CD1c-positive myeloid dendritic cell (primary cell): ENCODE measurements around the gene MEIG1.
"Not testable (repeated sequence)": the region's sequence is repeated elsewhere in the genome, so short reads cannot be mapped to it uniquely, and the experiment has no call there.

ENCODE experiments used
- DNase-seq: peaks from one replicate; pipeline ENCODE4 v3.0.0-alpha.2; 2016; ENCODE audit errors: extremely low spot score

The MEIG1 gene

GRCh38 chr10:14954934-14955333 is 4.3 kb upstream of the MEIG1 start:
- DNase-seq, result no peak

- DNase-seq, result no peak
Measured at GRCh38 chr10:14958872-14959220, 342 bp upstream of the MEIG1 start.

DNA sequence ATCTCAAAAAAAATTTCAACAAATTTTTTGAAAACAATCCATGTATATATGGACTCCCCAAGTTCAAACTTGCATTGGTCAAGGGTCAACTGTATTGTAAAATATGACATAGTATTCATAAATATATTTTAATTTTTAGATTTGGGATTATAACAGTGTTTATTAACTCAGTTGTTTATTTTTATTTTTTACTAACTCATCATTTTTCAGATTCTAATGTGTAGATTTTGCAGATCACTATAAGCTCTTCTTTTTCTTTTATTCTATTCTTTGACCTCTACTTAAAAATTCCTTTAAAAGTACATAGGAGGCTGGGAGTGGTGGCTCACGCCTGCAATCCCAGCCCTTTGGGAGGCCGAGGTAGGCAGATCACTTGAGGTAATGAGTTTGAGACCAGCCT is 8.7 kb downstream of the MEIG1 start:
- no peak for DNase-seq

- DNase-seq, result peak; percentile 40
Measured at GRCh38 chr10:14971867-14972448, 12.8 kb downstream of the MEIG1 start.

DNA sequence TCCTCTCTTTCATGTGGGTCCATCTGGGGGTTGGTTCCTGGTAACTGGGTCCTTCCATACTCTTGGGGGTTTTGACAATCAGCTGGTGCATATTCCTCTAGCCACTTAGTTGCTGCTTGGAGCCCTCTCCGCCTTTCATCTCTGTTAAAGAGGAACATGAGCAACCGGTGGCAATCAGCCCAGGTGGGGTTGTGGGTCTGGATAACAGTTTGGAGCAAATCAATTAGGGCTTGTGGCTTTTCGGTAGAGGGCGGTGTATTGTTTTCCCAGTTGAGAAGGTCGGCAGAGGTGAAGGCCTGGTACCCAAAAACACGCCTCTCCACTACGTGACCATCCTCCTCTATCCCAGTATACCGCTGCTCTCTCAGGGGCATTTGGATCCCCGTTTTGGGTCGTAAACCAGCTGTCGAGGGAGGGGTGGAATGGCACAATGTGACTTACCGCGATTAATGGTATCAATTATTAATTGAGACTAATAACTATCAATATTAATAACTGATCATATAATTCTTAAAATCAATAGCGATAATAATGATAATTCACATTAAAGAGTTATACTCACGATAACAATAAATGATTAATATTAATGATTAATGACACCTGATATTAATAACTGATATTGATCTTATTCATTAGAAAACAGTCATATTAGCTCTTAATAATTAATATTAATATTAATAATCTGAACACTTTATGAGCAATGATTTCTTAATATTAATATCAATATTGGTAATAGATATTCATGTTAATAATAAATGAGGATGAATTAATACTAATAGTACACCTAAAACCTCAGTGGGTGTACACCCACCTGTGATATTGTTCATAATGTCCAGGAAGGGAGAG is 15.2 kb downstream of the MEIG1 start:
- not testable (repeated sequence) for DNase-seq

DNA sequence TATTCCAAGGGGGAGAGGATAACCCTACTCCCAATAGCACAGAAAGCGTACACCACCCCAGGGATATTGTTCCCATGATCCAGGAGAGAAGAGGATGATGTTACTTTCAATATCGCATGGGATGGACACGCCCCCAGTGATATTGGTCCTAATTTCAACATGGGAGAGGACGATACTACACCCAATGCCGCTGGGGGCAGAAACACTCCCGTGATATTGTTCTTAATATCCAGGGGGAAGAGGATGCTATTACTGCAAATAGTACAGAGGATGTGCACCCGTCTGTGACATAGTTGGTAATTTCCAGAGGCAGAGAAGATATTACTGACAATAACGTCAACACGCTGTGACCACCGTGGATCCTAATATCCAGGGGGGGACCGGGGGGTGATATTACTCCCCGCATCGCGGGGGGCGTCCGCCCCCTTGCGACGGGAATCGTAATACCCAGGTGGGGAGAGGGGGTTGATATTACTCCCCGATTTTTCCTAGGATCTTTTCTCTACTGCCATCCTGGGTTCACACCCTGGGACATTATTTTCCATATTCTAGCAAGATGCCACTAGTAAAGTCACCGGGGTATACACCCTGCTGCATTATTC is 16.6 kb downstream of the MEIG1 start:
- DNase-seq, result no peak

- no peak for DNase-seq
Measured at GRCh38 chr10:14982744-14983143, 23.6 kb downstream of the MEIG1 start.

DNA sequence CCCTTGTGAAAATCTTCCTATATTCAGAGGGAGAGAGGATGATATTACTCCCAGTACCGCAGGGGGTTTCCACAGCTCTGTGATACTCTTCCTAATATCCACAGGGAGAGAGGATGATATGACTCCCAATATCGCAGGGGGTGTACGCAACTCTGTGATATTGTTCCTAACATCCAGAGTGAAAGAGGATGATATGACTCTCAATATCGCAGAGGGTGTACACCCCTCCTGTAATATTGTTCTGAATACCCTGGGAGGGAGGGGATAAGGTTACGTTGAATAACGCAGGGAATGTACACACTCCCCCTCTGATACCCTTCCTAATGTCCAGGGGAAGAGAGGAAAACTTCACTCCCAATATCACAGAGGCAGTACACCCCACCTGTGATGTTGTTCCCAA is 30.4 kb downstream of the MEIG1 start:
- DNase-seq, result not testable (repeated sequence)

GRCh38 chr10:14991035-14991749 is 32.0 kb downstream of the MEIG1 start:
- not testable (repeated sequence) for DNase-seq

DNA sequence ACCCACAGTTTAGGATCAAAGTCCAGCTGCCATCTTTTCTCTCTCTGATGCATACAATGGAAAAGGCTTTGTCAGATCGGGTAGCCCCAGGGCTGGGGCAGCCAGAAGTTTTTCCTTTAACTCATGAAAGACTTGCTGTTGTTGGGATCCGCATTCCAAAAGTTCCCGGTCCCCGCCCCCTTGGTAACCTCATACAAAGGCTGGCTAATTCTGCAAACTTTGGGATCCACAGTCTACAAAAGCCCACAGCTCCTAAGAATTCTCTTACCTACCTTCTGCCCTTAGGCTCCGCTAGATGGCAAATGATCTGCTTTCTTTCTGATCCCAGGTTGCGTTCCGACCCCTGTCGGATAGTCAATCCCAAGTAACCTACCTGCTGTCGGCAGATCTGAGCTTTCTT is 33.1 kb downstream of the MEIG1 start:
- not testable (repeated sequence) for DNase-seq

DNA sequence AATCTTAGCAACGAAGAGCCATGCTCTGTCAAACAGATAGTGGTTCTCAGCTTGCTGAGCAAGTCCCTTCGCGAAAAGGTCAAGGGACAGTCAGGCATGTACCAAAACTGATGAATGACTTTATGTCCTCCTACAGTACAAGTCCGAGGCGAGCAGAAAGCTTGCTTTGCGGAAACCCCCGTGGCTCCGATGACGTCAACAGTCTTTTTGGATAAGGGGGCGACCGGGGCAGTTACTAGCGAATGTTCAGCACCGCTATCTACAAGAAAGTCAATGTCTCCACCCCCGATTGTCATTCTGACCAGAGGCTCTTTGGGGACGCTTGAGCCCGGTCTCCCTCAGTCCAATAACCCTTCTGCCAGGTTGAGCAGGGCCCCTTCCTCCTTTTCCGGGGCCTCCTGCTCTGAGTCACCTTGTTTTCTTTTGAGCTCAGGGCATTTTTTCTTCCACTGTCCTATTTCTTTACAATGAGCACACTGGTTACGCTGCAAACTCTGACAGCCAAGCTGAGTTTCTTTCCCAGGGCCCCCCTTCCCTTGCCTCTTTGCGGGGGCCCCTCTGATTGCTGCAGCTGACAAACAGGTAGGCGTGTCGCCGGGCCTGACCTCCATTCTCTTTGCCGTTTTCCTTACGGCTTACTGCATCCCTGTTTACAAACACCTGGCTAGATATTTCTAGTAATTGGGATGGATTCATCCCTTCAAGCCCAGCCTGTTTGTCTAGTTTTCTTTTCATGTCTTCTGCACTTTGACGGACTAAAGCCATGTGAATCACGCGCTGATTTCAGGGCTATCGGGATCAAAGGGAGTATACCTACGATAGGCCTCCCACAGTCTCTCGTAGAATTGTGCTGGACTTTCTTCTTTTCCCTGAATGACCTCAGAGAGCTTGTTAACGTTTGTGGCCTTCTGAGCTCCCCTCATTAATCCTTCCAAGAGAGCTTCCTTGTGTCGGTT is 34.6 kb downstream of the MEIG1 start:
- DNase-seq, result not testable (repeated sequence)

GRCh38 chr10:14995964-14996565 is 36.9 kb downstream of the MEIG1 start:
- no peak for DNase-seq

- DNase-seq, result not testable (repeated sequence)
Measured at GRCh38 chr10:15013530-15013929, 54.3 kb downstream of the MEIG1 start.

DNA sequence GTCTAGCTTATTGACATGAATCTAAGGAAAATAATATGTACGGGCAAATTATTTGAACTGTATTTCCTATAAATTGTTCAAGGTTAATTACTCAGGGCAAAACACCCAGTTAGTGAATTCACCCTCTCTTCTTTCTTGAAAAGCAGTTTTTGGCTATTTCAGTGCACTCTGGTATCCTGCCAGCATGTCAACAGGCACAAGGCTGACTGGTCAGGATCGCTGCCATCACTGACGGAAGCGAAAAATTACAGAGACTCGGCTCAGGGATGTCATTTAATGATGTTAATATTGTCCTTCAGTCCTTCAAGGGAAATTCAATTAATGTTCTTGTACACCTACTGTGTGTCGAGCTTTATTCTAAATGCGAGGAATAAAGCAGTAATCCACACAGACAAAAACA is 56.3 kb downstream of the MEIG1 start:
- no peak for DNase-seq

DNA sequence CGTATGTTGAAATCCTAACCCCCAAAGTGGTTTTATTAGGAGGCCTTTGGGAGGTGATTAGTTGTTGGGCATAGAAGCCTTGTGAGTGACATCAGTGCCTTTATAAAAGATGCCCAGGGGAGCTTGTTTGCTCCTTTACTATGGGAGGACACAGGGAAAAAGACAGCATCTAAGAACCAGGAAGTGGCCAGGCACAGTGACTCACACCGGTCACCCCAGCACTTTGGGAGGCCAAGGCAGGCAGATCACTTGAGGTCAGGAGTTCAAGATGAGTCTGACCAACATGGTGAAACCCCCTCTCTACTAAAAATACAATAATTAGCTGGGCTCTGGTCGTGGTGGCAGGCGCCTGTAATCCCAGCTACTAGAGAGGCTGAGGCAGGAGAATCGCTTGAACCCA is 61.8 kb downstream of the MEIG1 start:
- peak; percentile 16 for DNase-seq
